ENCODE measurements around the gene FOSL2.

FOSL2 gene

DNA sequence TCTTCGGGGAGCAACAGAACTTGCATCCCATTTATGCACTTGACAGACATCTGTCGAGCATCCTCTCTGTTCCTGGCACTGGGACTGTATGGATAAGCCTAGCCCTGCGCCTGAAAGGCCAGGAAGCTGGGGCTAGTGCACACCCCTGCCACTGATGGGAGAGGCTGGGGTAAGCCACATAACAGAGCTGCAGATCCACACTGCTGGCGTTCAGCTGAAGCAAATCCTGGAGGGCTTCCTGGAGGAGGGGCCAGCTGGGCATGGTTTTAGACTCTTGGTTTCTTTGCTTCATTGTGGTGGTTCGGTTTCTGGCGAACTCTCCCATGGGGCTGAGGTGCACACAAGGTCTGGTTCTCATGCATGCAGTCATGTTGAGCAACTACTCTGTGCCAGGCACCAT is 45.5 kb upstream of the FOSL2 start:
- Histone ChIP-seq H3K36me3 (ENCODE audit: insufficient read depth, insufficient read length, low read length) (no peaks in the 10 kb centered on the region), H3K9ac (ENCODE audit: insufficient read length, low read depth) (no peak overlapping the region), H3K4me3 (ENCODE audit: insufficient read length, low read depth) (no peak overlapping the region), H3K9me3 (ENCODE audit: insufficient read depth, low read length) (no peaks in the 10 kb centered on the region), H3K27me3 (ENCODE audit: insufficient read depth, insufficient read length) (no peaks in the 10 kb centered on the region), H3K4me1 (ENCODE audit: insufficient read depth, insufficient read length) (peaks cover 13% of the 10 kb centered on the region)
- TF ChIP-seq ZNF274 (IDR thresholded peaks at IDR 0.05; ENCODE audit: low read depth, low read length) (no peak), YY1 (IDR thresholded peaks at IDR 0.05; ENCODE audit: insufficient read depth, insufficient read length) (no peak), SUZ12 (IDR thresholded peaks at IDR 0.05; ENCODE audit: extremely low read depth, insufficient read depth, insufficient read length) (no peak)
- no peak for DNase-seq (ENCODE audit: low read depth, low spot score)

DNA sequence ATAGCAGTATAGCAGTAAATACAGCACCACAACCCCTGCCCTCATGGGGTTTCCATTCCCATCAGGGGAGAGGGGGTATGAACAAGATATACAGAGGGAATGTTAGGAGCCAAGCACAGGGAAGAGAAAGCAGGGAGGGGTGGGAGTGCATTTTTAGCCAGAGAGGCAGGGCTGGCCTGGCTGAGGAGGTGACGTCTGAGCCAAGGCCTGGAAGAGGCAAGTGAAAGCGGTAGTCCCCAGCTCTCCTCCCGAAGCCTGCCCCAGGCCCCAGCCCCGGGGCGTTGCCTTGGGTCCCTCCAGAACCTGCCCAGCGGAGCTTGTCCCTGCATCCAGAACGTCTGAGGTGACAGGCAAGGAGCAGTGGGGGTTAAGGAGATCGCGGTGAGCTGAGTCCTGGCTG is 45.1 kb upstream of the FOSL2 start:
- DNase-seq (ENCODE audit: low read depth, low spot score) = no peak
- Histone ChIP-seq H3K9ac (ENCODE audit: insufficient read length, low read depth) (no peak overlapping the region), H3K9me3 (ENCODE audit: insufficient read depth, low read length) (no peaks in the 10 kb centered on the region), H3K4me3 (ENCODE audit: insufficient read length, low read depth) (no peak overlapping the region), H3K27me3 (ENCODE audit: insufficient read depth, insufficient read length) (no peaks in the 10 kb centered on the region), H3K4me1 (ENCODE audit: insufficient read depth, insufficient read length) (peaks cover 13% of the 10 kb centered on the region), H3K36me3 (ENCODE audit: insufficient read depth, insufficient read length, low read length) (no peaks in the 10 kb centered on the region)
- TF ChIP-seq YY1 (IDR thresholded peaks at IDR 0.05; ENCODE audit: insufficient read depth, insufficient read length) = no peak
- no peak for TF ChIP-seq SUZ12 (IDR thresholded peaks at IDR 0.05; ENCODE audit: extremely low read depth, insufficient read depth, insufficient read length)
- TF ChIP-seq ZNF274 (IDR thresholded peaks at IDR 0.05; ENCODE audit: low read depth, low read length) = no peak

GRCh38 chr2:28348149-28348567 is 44.5 kb upstream of the FOSL2 start:
- Histone ChIP-seq H3K4me1 (ENCODE audit: insufficient read depth, insufficient read length) (peaks cover 9% of the 10 kb centered on the region), H3K9ac (ENCODE audit: insufficient read length, low read depth) (no peak overlapping the region), H3K9me3 (ENCODE audit: insufficient read depth, low read length) (no peaks in the 10 kb centered on the region), H3K4me3 (ENCODE audit: insufficient read length, low read depth) (no peak overlapping the region), H3K36me3 (ENCODE audit: insufficient read depth, insufficient read length, low read length) (no peaks in the 10 kb centered on the region), H3K27me3 (ENCODE audit: insufficient read depth, insufficient read length) (no peaks in the 10 kb centered on the region)
- TF ChIP-seq ZNF274 (IDR thresholded peaks at IDR 0.05; ENCODE audit: low read depth, low read length) (no peak), YY1 (IDR thresholded peaks at IDR 0.05; ENCODE audit: insufficient read depth, insufficient read length) (no peak), SUZ12 (IDR thresholded peaks at IDR 0.05; ENCODE audit: extremely low read depth, insufficient read depth, insufficient read length) (no peak)
- no peak for DNase-seq (ENCODE audit: low read depth, low spot score)

- peaks cover 8% of the 10 kb centered on the region for H3K4me1 ChIP-seq (ENCODE audit: insufficient read depth, insufficient read length)
- no peak overlapping the region for H3K4me3 ChIP-seq (ENCODE audit: insufficient read length, low read depth)
- no peaks in the 10 kb centered on the region for H3K36me3 ChIP-seq (ENCODE audit: insufficient read depth, insufficient read length, low read length)
- H3K9ac ChIP-seq (ENCODE audit: insufficient read length, low read depth) = no peak overlapping the region
- DNase-seq (ENCODE audit: low read depth, low spot score) = no peak
- no peaks in the 10 kb centered on the region for H3K9me3 ChIP-seq (ENCODE audit: insufficient read depth, low read length)
- H3K27me3 ChIP-seq (ENCODE audit: insufficient read depth, insufficient read length) = no peaks in the 10 kb centered on the region
- no peak for TF ChIP-seq YY1 (IDR thresholded peaks at IDR 0.05; ENCODE audit: insufficient read depth, insufficient read length)
- no peak for TF ChIP-seq ZNF274 (IDR thresholded peaks at IDR 0.05; ENCODE audit: low read depth, low read length)
- no peak for TF ChIP-seq SUZ12 (IDR thresholded peaks at IDR 0.05; ENCODE audit: extremely low read depth, insufficient read depth, insufficient read length)
These were observed 43.7 kb upstream of the FOSL2 start for GRCh38 chr2:28348921-28349320.

- no peak for DNase-seq (ENCODE audit: low read depth, low spot score)
- Histone ChIP-seq H3K27me3 (ENCODE audit: insufficient read depth, insufficient read length) (no peaks in the 10 kb centered on the region), H3K9me3 (ENCODE audit: insufficient read depth, low read length) (no peaks in the 10 kb centered on the region), H3K4me3 (ENCODE audit: insufficient read length, low read depth) (no peak overlapping the region), H3K4me1 (ENCODE audit: insufficient read depth, insufficient read length) (peaks cover 8% of the 10 kb centered on the region), H3K36me3 (ENCODE audit: insufficient read depth, insufficient read length, low read length) (no peaks in the 10 kb centered on the region), H3K9ac (ENCODE audit: insufficient read length, low read depth) (no peak overlapping the region)
- TF ChIP-seq ZNF274 (IDR thresholded peaks at IDR 0.05; ENCODE audit: low read depth, low read length) (no peak), YY1 (IDR thresholded peaks at IDR 0.05; ENCODE audit: insufficient read depth, insufficient read length) (no peak), SUZ12 (IDR thresholded peaks at IDR 0.05; ENCODE audit: extremely low read depth, insufficient read depth, insufficient read length) (no peak)
These were observed 43.0 kb upstream of the FOSL2 start for GRCh38 chr2:28349546-28350165.

DNA sequence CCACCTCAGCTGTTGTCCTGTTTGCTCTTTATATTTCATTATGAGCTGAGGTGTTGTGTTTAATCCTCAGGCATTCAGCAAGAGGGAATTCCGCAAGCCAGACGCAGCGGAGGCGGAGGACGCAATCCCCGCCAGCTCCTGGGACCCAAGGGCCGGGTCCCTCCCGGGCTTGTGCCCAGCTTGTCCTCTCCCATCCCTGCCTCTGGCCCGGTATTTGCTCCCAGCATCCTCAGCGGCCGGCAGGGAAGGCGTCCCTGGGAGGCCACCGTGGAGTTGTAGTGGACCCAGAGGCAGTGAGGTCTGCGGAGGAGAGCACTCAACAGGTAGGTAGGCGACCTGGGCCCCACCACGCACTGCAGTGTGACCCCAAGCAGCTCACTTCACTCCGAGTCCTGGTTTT is 42.5 kb upstream of the FOSL2 start:
- TF ChIP-seq SUZ12 (IDR thresholded peaks at IDR 0.05; ENCODE audit: extremely low read depth, insufficient read depth, insufficient read length) (no peak), ZNF274 (IDR thresholded peaks at IDR 0.05; ENCODE audit: low read depth, low read length) (no peak)
- Histone ChIP-seq H3K4me3 (ENCODE audit: insufficient read length, low read depth) (no peak overlapping the region), H3K9me3 (ENCODE audit: insufficient read depth, low read length) (no peaks in the 10 kb centered on the region), H3K36me3 (ENCODE audit: insufficient read depth, insufficient read length, low read length) (no peaks in the 10 kb centered on the region), H3K27me3 (ENCODE audit: insufficient read depth, insufficient read length) (no peaks in the 10 kb centered on the region), H3K9ac (ENCODE audit: insufficient read length, low read depth) (no peak overlapping the region), H3K4me1 (ENCODE audit: insufficient read depth, insufficient read length) (peaks cover 7% of the 10 kb centered on the region)
- DNase-seq (ENCODE audit: low read depth, low spot score) = no peak

- H3K36me3 ChIP-seq (ENCODE audit: insufficient read depth, insufficient read length, low read length) = no peaks in the 10 kb centered on the region
- H3K4me1 ChIP-seq (ENCODE audit: insufficient read depth, insufficient read length) = peaks cover 7% of the 10 kb centered on the region
- no peaks in the 10 kb centered on the region for H3K27me3 ChIP-seq (ENCODE audit: insufficient read depth, insufficient read length)
- H3K9ac ChIP-seq (ENCODE audit: insufficient read length, low read depth) = no peak overlapping the region
- TF ChIP-seq ZNF274 (IDR thresholded peaks at IDR 0.05; ENCODE audit: low read depth, low read length) (no peak), SUZ12 (IDR thresholded peaks at IDR 0.05; ENCODE audit: extremely low read depth, insufficient read depth, insufficient read length) (no peak), YY1 (IDR thresholded peaks at IDR 0.05; ENCODE audit: insufficient read depth, insufficient read length) (no peak)
- no peak for DNase-seq (ENCODE audit: low read depth, low spot score)
- no peak overlapping the region for H3K4me3 ChIP-seq (ENCODE audit: insufficient read length, low read depth)
- no peaks in the 10 kb centered on the region for H3K9me3 ChIP-seq (ENCODE audit: insufficient read depth, low read length)
These were observed 41.8 kb upstream of the FOSL2 start for GRCh38 chr2:28350791-28351285.
